DOHH2 (cell line): ENCODE measurements around the gene AP3B1.

Source experiments
- H3F3A ChIP-seq: fragments of 200-600 bp; sonication (generic), shearing (Covaris generic); 2 replicates; pipeline ENCODE4 v1.6.0; 2016; ENCODE audit warnings: antibody characterized with exemption, mild to moderate bottlenecking; ENCODE audit not compliant: control insufficient read depth, insufficient read depth
- H3K27ac ChIP-seq: fragments of 200-600 bp; sonication (generic); 2 replicates; pipeline ENCODE4 v1.5.1; 2014; ENCODE audit warnings: low read depth, mild to moderate bottlenecking, low read length, moderate library complexity
- H3K27me3 ChIP-seq: fragments of 200-600 bp; sonication (generic); 2 replicates; pipeline ENCODE4 v1.6.1; 2014; ENCODE audit warnings: mild to moderate bottlenecking, low read length, mixed read lengths; ENCODE audit not compliant: control insufficient read depth
- H3K36me3 ChIP-seq: fragments of 200-600 bp; sonication (generic); 2 replicates; pipeline ENCODE4 v1.6.1; 2014; ENCODE audit warnings: mild to moderate bottlenecking, low read length, moderate library complexity, mixed read lengths; ENCODE audit not compliant: control insufficient read depth
- H3K4me1 ChIP-seq: fragments of 200-600 bp; sonication (generic); 2 replicates; pipeline ENCODE4 v1.6.1; 2014; ENCODE audit warnings: mild to moderate bottlenecking, low read length, mixed read lengths; ENCODE audit not compliant: control insufficient read depth
- H3K4me2 ChIP-seq: fragments of 200-600 bp; sonication (generic); 2 replicates; pipeline ENCODE4 v1.6.0; 2014; ENCODE audit warnings: mild to moderate bottlenecking, low read length, moderate library complexity
- H3K4me3 ChIP-seq: fragments of 200-600 bp; sonication (generic); 2 replicates; pipeline ENCODE4 v1.5.1; 2014; ENCODE audit warnings: mild to moderate bottlenecking, low read length, mixed read lengths
- H3K79me2 ChIP-seq: fragments of 200-600 bp; sonication (generic); 2 replicates; pipeline ENCODE4 v1.6.1; 2014; ENCODE audit warnings: mild to moderate bottlenecking, low read length, mixed read lengths; ENCODE audit not compliant: control insufficient read depth
- H3K9me2 ChIP-seq: fragments of 200-600 bp; sonication (generic); replicated peaks from 2 replicates; pipeline ENCODE4 v1.6.1; 2014; ENCODE audit warnings: mild to moderate bottlenecking, low read length, mixed read lengths; ENCODE audit not compliant: control insufficient read depth
- H3K9me3 ChIP-seq: fragments of 200-600 bp; sonication (generic); 2 replicates; pipeline ENCODE4 v1.6.1; 2014; ENCODE audit warnings: antibody characterized with exemption, low read length, mixed read lengths; ENCODE audit not compliant: control insufficient read depth, insufficient read depth
- H4K20me1 ChIP-seq: fragments of 200-600 bp; sonication (generic); 2 replicates; pipeline ENCODE4 v1.6.0; 2014; ENCODE audit warnings: low read depth, mild to moderate bottlenecking, antibody characterized with exemption, low read length, moderate library complexity; ENCODE audit not compliant: control insufficient read depth, insufficient read depth
- CTCF ChIP-seq: fragments of 200-600 bp; sonication (generic); IDR thresholded peaks from one replicate; pipeline ENCODE4 v1.5.1; 2014; ENCODE audit warnings: antibody characterized with exemption, mild to moderate bottlenecking, low read depth, low read length; ENCODE audit not compliant: poor library complexity, severe bottlenecking
- EZH2phosphoT487 ChIP-seq: fragments of 200-600 bp; sonication (generic); IDR thresholded peaks from 2 replicates; pipeline ENCODE4 v1.6.1; 2017; ENCODE audit warnings: borderline replicate concordance, mild to moderate bottlenecking, antibody characterized with exemption, low read length, moderate library complexity, mixed read lengths

The AP3B1 gene

GRCh38 chr5:77986261-77986660, 308.2 kb downstream of the AP3B1 start:
- TF ChIP-seq CTCF (no peak), EZH2phosphoT487 (no peak)
- Histone ChIP-seq H3K4me1 (peaks cover 8% of the 10 kb centered on the region), H3K27me3 (peaks cover 11% of the 10 kb centered on the region; the same call in 1 of the 2 replicates), H3K9me3 (no peaks in the 10 kb centered on the region), H3F3A (no peaks in the 10 kb centered on the region), H4K20me1 (no peaks in the 10 kb centered on the region), H3K4me3 (no peak overlapping the region), H3K36me3 (no peaks in the 10 kb centered on the region), H3K4me2 (no peak overlapping the region), H3K9me2 (no peaks in the 10 kb centered on the region), H3K27ac (no peak overlapping the region), H3K79me2 (no peaks in the 10 kb centered on the region)

- H3K4me3 ChIP-seq: no peak overlapping the region
- H4K20me1 ChIP-seq: no peaks in the 10 kb centered on the region
- peaks cover 11% of the 10 kb centered on the region; the same call in 1 of the 2 replicates for H3K27me3 ChIP-seq
- H3K4me1 ChIP-seq: peaks cover 8% of the 10 kb centered on the region
- H3K4me2 ChIP-seq: no peak overlapping the region
- no peaks in the 10 kb centered on the region for H3K9me2 ChIP-seq
- H3K27ac ChIP-seq: no peak overlapping the region
- no peak for TF ChIP-seq CTCF
- H3K36me3 ChIP-seq: no peaks in the 10 kb centered on the region
- H3K79me2 ChIP-seq: no peaks in the 10 kb centered on the region
- no peaks in the 10 kb centered on the region for H3F3A ChIP-seq
- H3K9me3 ChIP-seq: no peaks in the 10 kb centered on the region
These were observed 309.3 kb downstream of the AP3B1 start for GRCh38 chr5:77985247-77985646.

- Histone ChIP-seq H3K36me3 (no peaks in the 10 kb centered on the region), H3K4me2 (no peak overlapping the region), H3K4me1 (peaks cover 2% of the 10 kb centered on the region), H3K4me3 (no peak overlapping the region), H3K27me3 (peaks cover 11% of the 10 kb centered on the region; the same call in 1 of the 2 replicates), H3K27ac (no peak overlapping the region), H3K79me2 (no peaks in the 10 kb centered on the region), H3K9me3 (no peaks in the 10 kb centered on the region), H3K9me2 (no peaks in the 10 kb centered on the region), H3F3A (no peaks in the 10 kb centered on the region), H4K20me1 (no peaks in the 10 kb centered on the region)
- TF ChIP-seq EZH2phosphoT487 (no peak), CTCF (no peak)
These were observed 309.9 kb downstream of the AP3B1 start for GRCh38 chr5:77984587-77984986.
